HepG2 (cell line): ENCODE data around the gene OR2T34.

Experiments used
- CEBPB ChIP-seq: IDR thresholded peaks from 2 replicates; pipeline ENCODE4 v1.6.1; 2011; ENCODE audit warnings: low read depth, low read length, improper control_type of control experiment, borderline replicate concordance
- JUNB ChIP-seq: sonication (generic); formaldehyde crosslinking; IDR thresholded peaks from 2 replicates; pipeline ENCODE4 v1.8.0; 2022; ENCODE audit warnings: missing genetic modification reagents, mild to moderate bottlenecking, borderline replicate concordance
- MXI1 ChIP-seq: IDR thresholded peaks from 3 replicates; pipeline ENCODE4 v1.6.1; 2012; ENCODE audit warnings: low read depth, low read length, inconsistent platforms, borderline replicate concordance
- NFE2L1 ChIP-seq: sonication (generic); formaldehyde crosslinking; IDR thresholded peaks from 2 replicates; pipeline ENCODE4 v1.4.0; 2020; ENCODE audit warnings: missing genetic modification reagents, mild to moderate bottlenecking, borderline replicate concordance
- ZBTB21 ChIP-seq: sonication (generic); formaldehyde crosslinking; IDR thresholded peaks from 2 replicates; pipeline ENCODE4 v1.4.0; 2020; ENCODE audit warnings: missing genetic modification reagents
- TF ChIP-seq, protein P1 (sequence below): sonication (generic); formaldehyde crosslinking; IDR thresholded peaks from 2 replicates; pipeline ENCODE4 v1.5.0; 2020; ENCODE audit warnings: mild to moderate bottlenecking, missing genetic modification reagents
- TF ChIP-seq, protein P2 (sequence below): sonication (generic); formaldehyde crosslinking; conservative IDR thresholded peaks from 2 replicates; pipeline ENCODE4 v1.4.0; 2020; ENCODE audit warnings: missing genetic modification reagents
- TF ChIP-seq, protein P3 (sequence below), 2 experiments: IDR thresholded peaks; 2 replicates each; pipeline ENCODE4 v1.6.1; 2011 to 2012; ENCODE audit warnings: low read length in 2 of 2, borderline replicate concordance in 1 of 2, low read depth in 1 of 2, mild to moderate bottlenecking in 1 of 2, moderate library complexity in 1 of 2
- TF ChIP-seq, protein P4 (sequence below): sonication (generic); formaldehyde crosslinking; IDR thresholded peaks from 2 replicates; pipeline ENCODE4 v1.5.0; 2020; ENCODE audit warnings: mild to moderate bottlenecking, low read depth, missing genetic modification reagents, borderline replicate concordance

DNA sequence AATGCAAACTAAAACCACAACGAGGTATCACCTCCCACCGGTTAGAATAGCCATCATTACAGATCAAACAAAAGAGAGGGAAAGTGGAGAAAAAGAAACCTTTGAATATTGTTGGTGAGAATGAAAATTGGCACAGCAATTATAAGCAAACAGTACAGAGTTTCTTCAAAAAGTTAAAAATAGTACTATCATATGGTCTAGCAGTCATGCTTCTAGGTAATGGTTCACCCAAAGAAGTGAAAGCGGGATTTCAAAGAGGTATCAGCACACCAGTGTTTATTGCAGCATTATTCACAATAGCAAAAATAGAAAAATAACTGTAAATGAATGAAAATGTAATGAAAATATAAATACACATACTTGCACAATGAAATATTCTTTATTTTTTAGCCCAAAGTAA, 14.8 kb upstream of the OR2T34 start:
- TF ChIP-seq MXI1 (no peak), ZBTB21 (CRISPR knock-in tag) (no peak), NFE2L1 (no peak), CEBPB (no peak), JUNB (CRISPR knock-in tag) (no peak)
- TF ChIP-seq, protein P1, sequence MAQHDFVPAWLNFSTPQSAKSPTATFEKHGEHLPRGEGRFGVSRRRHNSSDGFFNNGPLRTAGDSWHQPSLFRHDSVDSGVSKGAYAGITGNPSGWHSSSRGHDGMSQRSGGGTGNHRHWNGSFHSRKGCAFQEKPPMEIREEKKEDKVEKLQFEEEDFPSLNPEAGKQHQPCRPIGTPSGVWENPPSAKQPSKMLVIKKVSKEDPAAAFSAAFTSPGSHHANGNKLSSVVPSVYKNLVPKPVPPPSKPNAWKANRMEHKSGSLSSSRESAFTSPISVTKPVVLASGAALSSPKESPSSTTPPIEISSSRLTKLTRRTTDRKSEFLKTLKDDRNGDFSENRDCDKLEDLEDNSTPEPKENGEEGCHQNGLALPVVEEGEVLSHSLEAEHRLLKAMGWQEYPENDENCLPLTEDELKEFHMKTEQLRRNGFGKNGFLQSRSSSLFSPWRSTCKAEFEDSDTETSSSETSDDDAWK (CRISPR knock-in tag) = no peak
- TF ChIP-seq, protein P2, sequence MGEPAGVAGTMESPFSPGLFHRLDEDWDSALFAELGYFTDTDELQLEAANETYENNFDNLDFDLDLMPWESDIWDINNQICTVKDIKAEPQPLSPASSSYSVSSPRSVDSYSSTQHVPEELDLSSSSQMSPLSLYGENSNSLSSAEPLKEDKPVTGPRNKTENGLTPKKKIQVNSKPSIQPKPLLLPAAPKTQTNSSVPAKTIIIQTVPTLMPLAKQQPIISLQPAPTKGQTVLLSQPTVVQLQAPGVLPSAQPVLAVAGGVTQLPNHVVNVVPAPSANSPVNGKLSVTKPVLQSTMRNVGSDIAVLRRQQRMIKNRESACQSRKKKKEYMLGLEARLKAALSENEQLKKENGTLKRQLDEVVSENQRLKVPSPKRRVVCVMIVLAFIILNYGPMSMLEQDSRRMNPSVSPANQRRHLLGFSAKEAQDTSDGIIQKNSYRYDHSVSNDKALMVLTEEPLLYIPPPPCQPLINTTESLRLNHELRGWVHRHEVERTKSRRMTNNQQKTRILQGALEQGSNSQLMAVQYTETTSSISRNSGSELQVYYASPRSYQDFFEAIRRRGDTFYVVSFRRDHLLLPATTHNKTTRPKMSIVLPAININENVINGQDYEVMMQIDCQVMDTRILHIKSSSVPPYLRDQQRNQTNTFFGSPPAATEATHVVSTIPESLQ (CRISPR knock-in tag) = no peak
- TF ChIP-seq, protein P3, sequence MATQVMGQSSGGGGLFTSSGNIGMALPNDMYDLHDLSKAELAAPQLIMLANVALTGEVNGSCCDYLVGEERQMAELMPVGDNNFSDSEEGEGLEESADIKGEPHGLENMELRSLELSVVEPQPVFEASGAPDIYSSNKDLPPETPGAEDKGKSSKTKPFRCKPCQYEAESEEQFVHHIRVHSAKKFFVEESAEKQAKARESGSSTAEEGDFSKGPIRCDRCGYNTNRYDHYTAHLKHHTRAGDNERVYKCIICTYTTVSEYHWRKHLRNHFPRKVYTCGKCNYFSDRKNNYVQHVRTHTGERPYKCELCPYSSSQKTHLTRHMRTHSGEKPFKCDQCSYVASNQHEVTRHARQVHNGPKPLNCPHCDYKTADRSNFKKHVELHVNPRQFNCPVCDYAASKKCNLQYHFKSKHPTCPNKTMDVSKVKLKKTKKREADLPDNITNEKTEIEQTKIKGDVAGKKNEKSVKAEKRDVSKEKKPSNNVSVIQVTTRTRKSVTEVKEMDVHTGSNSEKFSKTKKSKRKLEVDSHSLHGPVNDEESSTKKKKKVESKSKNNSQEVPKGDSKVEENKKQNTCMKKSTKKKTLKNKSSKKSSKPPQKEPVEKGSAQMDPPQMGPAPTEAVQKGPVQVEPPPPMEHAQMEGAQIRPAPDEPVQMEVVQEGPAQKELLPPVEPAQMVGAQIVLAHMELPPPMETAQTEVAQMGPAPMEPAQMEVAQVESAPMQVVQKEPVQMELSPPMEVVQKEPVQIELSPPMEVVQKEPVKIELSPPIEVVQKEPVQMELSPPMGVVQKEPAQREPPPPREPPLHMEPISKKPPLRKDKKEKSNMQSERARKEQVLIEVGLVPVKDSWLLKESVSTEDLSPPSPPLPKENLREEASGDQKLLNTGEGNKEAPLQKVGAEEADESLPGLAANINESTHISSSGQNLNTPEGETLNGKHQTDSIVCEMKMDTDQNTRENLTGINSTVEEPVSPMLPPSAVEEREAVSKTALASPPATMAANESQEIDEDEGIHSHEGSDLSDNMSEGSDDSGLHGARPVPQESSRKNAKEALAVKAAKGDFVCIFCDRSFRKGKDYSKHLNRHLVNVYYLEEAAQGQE (IDR thresholded peaks at IDR 0.05; ENCODE audit: borderline replicate concordance in 1 of 2, low read depth in 1 of 2, low read length in 2 of 2) = no peak
- TF ChIP-seq, protein P4, sequence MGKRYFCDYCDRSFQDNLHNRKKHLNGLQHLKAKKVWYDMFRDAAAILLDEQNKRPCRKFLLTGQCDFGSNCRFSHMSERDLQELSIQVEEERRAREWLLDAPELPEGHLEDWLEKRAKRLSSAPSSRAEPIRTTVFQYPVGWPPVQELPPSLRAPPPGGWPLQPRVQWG (CRISPR knock-in tag) = no peak
